Loucy (cell line): Measurements from ENCODE around the gene GPR18.

Source experiments
- CTCF ChIP-seq: fragments of 200-600 bp; sonication (generic); conservative IDR thresholded peaks from 2 replicates; pipeline ENCODE4 v1.5.1; 2014; ENCODE audit warnings: mild to moderate bottlenecking, antibody characterized with exemption, low read length
- EZH2phosphoT487 ChIP-seq: fragments of 200-600 bp; IDR thresholded peaks from 2 replicates; pipeline ENCODE4 v1.6.1; 2018; ENCODE audit warnings: antibody characterized with exemption, mild to moderate bottlenecking, moderate library complexity, borderline replicate concordance

GRCh38 chr13:99214731-99215130, 43.4 kb downstream of the GPR18 start:
- TF ChIP-seq CTCF (no peak), EZH2phosphoT487 (no peak)
